NK-92 (cell line): Measurements from ENCODE around the gene ABI3.
"Not testable (repeated sequence)": the region's sequence is repeated elsewhere in the genome, so short reads cannot be mapped to it uniquely, and the experiment has no call there.

ENCODE experiments used
- DNase-seq: peaks from one replicate; lab custom pipeline; 2025; ENCODE audit not compliant: unreplicated experiment; lab: John Stamatoyannopoulos, UW

ABI3 gene

DNA sequence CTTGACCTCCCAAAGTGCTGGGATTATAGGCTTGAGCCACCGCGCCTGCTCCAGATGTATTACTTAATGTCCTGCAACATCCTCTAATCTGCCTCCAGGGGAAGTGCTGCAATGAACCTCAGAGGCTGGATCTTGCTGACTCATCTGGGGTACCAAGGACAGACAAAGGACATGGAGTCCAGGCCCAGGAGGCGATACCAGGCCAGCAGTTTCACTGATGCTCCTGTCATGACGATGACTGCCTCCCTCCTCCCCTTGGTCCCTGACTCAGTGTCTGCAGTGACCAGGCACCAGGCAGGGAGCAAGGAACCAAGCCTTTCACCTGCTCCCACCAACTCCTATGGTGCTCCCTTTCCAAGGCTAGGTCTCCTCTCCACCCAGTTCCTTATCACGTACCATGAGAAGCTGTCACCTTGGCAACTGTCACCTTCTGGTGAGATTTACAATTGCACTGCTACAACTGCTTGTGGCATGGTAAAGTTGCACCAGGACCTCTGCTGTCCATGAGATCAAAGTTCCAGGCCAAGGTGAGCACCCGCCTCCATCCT lies 41.7 kb downstream of the ABI3 start:
- no peak for DNase-seq

DNA sequence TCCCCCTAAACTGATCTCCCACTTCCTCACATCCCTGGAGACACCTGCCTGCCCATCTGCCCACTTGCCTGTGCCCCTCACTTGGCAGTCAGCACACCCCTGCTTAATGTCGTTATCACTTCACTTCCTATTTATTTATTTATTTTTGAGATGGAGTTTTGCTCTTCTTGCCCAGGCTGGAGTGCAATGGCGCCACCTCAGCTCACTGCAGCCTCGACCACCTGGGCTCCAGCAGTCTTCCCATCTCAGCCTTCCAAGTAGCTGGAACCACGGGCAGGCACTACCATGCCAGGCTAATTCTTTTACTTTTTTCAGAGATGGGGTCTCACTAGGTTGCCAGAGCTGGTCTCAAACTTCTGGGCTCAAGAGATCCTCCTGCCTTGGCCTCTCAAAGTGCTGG lies 43.6 kb downstream of the ABI3 start:
- no peak for DNase-seq

DNA sequence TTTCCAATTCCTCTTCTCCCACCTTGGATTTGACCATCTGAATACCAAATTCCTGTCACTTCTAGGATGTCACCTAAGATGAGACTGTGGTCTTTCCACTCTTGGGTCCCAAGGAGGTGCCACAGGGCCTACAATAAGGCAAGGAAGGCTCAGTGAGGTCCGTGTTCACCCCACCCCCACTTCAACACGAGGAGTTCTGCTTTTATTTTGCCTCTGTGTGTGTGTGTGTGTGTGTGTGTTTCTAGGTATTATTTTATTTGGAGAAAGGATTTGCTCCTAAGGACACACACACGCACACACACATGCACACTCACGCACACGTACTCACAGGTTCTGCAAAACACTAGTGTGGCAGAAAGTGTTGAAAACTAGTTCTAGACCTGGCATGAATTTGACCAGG lies 44.6 kb downstream of the ABI3 start:
- DNase-seq = no peak

DNA sequence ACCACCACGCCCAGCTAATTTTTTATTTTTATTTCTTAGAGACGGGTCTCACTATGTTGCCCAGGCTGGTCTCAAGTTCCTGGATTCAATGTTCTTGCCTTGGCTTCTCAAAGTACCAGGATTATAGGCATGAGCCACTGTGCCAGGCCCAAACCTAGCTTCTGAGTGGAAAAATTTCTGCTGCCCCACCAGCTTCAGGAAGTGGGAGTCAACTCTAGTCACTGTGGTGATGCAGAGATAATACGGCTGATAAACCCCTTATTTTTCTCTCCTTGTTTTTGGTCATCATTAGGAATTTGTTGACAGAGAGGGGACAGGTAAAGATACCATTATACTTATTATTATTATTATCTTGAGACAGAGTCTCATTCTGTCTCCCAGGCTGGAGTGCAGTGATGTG lies 47.9 kb downstream of the ABI3 start:
- DNase-seq = no peak

DNA sequence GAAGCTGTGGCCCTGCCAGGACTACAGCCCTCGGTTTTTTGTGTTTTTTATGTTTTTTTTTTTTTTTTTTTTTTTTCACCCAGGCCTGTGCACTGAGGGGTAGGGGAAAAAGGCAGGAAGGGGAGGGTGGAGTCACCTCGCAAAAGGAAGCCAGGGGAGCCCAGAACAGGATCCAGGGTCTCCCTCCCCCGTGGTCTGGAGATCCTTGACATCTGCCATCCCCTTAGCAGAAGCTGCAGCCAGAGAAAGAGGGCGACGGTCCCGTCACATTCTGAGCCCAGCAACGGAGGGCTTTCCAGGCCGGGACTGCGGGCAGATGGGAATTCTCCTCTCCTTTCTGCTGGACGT lies 49.1 kb downstream of the ABI3 start:
- no peak for DNase-seq

DNA sequence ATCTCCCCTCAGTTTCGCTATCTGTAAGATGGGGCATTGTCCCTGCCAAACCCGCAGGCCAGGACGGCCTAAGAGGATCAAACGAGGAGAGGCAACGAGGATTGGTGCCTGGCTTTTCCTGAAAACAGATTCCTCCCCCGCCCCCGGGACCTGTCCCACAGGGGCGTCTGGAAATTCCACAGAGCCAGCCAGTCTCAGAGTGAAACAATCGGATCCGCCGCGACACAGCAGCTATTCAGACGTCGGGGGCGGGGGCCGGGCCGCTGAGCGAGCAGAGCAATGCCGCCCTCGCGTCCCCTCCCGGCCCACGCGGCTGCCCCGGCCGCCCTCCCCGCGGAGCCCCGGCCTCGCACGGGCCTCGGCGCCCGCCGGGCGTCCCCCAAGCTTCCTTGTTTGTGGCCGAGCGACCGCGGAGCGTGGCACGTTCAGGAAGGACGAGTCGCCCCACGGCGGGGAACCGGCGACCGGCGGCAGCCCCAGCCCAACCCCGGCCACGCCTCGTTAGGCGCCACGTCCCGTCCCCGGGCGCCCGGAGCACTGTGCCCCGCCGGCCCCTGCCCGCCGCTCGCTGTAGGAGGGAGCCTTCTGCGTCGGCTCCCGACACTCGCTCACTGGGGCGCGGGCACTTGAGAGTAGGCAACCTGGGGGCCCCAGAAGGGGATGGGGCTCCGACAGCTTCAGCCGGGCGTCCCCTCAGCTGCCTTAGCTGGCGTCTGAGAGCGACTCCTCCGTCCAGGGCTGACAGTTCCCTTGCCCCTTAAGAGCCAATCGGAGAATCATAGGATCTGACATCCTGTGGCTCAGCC lies 49.7 kb downstream of the ABI3 start:
- DNase-seq = no peak

DNA sequence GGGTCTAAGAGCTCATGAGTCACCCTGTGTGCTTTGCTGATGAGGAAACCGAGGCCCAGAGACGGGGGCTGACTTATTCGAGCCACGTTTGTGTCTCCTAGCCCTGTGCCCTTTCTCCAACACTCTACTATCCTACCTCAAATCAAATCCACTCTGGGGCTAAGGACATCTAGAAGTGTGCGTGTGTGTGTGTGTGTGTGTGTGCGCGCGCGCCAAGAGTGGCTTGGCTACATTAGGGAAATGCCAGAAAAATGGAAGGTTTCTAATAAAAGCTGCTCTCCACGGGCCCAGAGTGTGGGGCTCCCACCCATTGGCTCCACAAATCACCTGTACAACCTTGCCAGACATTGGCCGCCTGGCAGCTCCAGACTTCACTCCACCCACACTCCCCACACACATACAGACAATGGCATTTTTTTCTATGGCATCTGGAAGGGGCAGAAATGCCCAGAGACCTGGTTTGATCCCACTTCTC lies 50.3 kb downstream of the ABI3 start:
- no peak for DNase-seq

DNA sequence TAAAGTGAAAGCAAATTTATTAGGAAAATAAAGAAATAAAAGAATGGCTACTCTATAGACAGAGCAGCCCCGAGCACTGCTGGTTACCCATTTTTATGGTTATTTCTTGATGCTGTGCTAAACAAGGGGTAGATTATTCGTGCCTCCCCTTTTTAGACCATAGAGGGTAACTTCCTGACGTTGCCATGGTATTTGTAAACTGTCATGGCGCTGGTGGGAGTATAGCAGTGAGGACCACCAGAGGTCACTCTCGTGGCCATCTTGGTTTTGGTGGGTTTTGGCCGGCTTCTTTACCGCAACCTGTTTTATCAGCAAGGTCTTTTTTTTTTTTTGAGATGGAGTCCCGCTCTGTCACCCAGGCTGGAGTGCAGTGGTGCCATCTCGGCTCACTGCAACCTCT lies 51.0 kb downstream of the ABI3 start:
- not testable (repeated sequence) for DNase-seq

DNA sequence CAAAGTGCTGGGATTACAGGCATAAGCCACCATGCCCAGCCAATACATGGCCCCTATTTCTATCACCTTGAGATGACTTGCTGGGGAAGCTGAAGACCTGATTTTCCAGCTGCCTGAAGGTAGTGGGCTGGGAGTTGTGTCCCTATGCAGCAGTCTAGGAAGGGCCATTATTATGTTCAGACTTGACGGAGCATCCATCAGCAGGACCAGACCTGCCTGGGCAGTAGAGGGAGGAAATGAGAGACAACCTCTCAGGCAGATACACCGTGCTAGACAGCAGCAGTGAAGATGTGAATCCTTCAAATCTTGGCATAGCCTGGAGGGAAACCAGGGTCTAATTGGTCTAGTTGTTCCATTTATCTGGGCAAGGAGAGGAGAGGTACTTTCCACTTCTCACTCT lies 55.7 kb downstream of the ABI3 start:
- no peak for DNase-seq

DNA sequence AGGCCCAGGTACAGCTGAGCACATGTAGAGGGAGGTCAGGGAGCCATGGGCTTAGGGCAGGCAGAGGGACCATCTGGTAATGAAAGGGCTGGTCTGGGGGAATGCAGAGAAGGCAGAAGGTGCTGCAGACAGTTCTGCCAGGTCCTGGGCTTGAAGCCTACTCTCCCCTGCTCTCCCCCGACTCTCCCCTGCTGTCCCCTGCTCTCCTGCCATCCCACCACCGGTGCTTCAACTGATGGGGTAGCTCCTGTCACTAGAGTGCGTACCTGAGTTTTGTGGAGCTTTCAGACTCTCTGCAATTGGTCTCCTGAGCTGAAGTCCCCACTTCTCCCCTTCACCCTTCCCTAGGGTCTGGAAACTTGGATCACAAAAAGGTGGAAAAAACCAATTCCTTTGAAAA lies 57.4 kb downstream of the ABI3 start:
- DNase-seq = no peak

DNA sequence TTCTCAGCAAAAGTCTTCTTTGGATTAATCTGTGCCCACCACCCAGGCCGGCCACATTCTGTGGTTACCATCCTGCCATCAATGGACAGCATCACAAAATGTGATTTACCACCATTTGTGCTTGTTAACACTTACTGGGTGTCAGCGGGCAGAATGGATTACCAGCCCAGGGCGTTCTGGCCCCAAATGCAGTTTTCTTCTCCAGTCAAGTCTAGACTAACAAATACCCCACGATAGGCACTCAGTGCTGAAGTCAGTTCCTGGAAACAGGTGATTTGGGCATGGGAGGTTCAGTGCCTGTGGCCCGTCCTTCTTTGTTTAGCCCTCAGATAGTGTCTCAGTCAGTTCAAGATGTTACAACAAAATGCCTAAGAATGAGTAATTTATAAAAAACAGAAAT lies 58.8 kb downstream of the ABI3 start:
- no peak for DNase-seq
